ENCODE results near the gene PRMT7. TPM values are rescaled to one million over a fixed set of nuclear protein-coding genes. Genes with fewer than 3 reads are reported as not detected.

Gene PRMT7
- total RNA-seq, 1 experiment from 2014 or later: 156 TPM

DNA sequence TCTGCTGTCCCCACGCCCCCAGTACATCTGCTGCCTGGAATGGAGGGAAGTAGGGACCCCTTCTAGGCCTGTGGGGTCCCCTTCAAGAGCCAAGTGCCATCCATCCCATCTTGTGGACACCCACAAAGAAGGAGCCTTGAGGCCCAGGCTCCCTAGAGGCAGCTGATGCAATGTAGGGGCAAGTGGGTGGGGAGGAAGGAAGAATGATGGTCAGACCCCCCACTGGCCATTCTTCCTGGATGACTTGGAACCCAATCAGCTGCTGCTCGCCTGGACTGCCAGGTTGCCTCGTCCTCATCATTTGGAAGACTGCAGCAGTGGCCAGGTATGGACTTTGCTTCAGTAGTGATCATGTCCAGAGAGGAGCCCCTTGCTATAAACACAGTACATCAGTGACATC is 88.6 kb downstream of the PRMT7 start:
- Mint-ChIP-seq H3K27ac (ENCODE audit: unreplicated experiment) (no peak overlapping the region), H3K27me3 (ENCODE audit: insufficient read depth, unreplicated experiment) (no peaks in the 10 kb centered on the region), H3K4me1 (ENCODE audit: low read depth, unreplicated experiment) (no peaks in the 10 kb centered on the region), H3K9me3 (ENCODE audit: unreplicated experiment) (no peaks in the 10 kb centered on the region), H3K36me3 (ENCODE audit: insufficient read depth, unreplicated experiment) (no peaks in the 10 kb centered on the region), H3K4me3 (ENCODE audit: unreplicated experiment) (no peak overlapping the region)
- ChIA-PET CTCF (interaction anchor here (2.4 kb wide), 1 partner anchor 121 kb away, joined by 9 read pairs; no protein-coding TSS in a partner anchor), POLR2A (no interaction called here)
- no peaks in the 10 kb centered on the region for H3K27me3 ChIP-seq (replicated peaks; ENCODE audit: control insufficient read depth, insufficient read depth, low read length)
- H3K4me3 ChIP-seq (ENCODE audit: low read depth, low read length): no peak overlapping the region
- intact Hi-C loops (cut with micrococcal nuclease; ENCODE audit: unreplicated experiment): no loop called here
- peak in 1 of 2 experiments; percentile 12 for DNase-seq
- no peaks in the 10 kb centered on the region for H3K4me1 ChIP-seq
- H3K36me3 ChIP-seq (ENCODE audit: control insufficient read depth, insufficient read depth, low read length): no peaks in the 10 kb centered on the region
- TF ChIP-seq, protein P1, sequence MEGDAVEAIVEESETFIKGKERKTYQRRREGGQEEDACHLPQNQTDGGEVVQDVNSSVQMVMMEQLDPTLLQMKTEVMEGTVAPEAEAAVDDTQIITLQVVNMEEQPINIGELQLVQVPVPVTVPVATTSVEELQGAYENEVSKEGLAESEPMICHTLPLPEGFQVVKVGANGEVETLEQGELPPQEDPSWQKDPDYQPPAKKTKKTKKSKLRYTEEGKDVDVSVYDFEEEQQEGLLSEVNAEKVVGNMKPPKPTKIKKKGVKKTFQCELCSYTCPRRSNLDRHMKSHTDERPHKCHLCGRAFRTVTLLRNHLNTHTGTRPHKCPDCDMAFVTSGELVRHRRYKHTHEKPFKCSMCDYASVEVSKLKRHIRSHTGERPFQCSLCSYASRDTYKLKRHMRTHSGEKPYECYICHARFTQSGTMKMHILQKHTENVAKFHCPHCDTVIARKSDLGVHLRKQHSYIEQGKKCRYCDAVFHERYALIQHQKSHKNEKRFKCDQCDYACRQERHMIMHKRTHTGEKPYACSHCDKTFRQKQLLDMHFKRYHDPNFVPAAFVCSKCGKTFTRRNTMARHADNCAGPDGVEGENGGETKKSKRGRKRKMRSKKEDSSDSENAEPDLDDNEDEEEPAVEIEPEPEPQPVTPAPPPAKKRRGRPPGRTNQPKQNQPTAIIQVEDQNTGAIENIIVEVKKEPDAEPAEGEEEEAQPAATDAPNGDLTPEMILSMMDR (IDR thresholded peaks at IDR 0.05; ENCODE audit: insufficient read depth in 1 of 2, low read depth in 1 of 2, low read length in 1 of 2, severe bottlenecking in 1 of 2, unreplicated experiment in 1 of 2): no peak
- BruUV-seq (replicated peaks): no TSS peak
- no peaks in the 10 kb centered on the region for H3K9me3 ChIP-seq

DNA sequence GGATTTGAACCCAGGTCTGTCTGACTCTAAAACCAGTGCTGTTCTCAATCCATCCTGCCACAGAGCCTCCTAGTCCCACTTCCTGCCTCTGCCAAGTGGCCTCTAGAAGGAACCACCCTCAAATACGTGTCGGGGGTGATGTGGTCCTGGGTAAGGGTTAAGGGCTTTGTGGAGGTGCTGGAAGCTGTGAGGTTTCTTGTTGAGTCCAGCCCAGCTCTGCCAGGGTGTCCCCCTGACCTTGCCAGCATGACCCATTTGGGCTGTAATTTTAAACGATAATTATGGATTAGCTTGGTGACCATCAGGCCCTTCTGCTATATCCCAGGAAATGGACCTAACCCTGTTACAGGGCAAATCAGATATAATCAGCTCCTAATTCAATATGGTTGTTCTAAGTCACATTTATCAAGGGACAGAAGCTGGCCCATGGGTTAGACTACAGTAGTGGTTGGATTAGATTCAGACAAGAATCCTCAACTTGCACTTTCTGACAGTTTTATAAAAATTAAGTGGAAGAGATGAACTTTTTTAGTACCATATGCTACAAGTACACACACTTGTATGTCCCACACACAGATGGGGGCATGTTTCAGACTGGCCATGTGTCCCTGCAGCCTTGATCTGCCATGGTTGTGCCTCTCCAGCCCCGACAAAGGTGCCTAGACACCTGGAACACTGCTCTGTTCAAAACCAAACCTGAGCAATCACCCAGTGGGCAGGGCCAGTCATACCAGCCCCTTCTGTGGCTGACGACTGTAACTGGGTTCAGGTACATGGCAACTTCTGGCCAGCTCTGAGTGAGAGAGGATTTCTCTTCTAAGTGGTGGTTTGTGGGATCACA is 89.5 kb downstream of the PRMT7 start:
- Mint-ChIP-seq H3K27me3 (ENCODE audit: insufficient read depth, unreplicated experiment) (no peaks in the 10 kb centered on the region), H3K4me3 (ENCODE audit: unreplicated experiment) (no peak overlapping the region), H3K36me3 (ENCODE audit: insufficient read depth, unreplicated experiment) (no peaks in the 10 kb centered on the region), H3K9me3 (ENCODE audit: unreplicated experiment) (no peaks in the 10 kb centered on the region), H3K27ac (ENCODE audit: unreplicated experiment) (no peak overlapping the region), H3K4me1 (ENCODE audit: low read depth, unreplicated experiment) (no peaks in the 10 kb centered on the region)
- no TSS peak for BruUV-seq (replicated peaks)
- Histone ChIP-seq H3K4me3 (ENCODE audit: low read depth, low read length) (no peak overlapping the region), H3K36me3 (ENCODE audit: control insufficient read depth, insufficient read depth, low read length) (no peaks in the 10 kb centered on the region), H3K9me3 (no peaks in the 10 kb centered on the region), H3K4me1 (no peaks in the 10 kb centered on the region), H3K27me3 (replicated peaks; ENCODE audit: control insufficient read depth, insufficient read depth, low read length) (no peaks in the 10 kb centered on the region)
- intact Hi-C loops (cut with micrococcal nuclease; ENCODE audit: unreplicated experiment): no loop called here
- TF ChIP-seq, protein P1 (IDR thresholded peaks at IDR 0.05; ENCODE audit: insufficient read depth in 1 of 2, low read depth in 1 of 2, low read length in 1 of 2, severe bottlenecking in 1 of 2, unreplicated experiment in 1 of 2): no peak
- no peak for DNase-seq
- ChIA-PET POLR2A (no interaction called here), CTCF (interaction anchor here (0.7 to 2.4 kb wide), 3 partner anchors 19 to 167 kb away, joined by 3 to 9 read pairs (median 3); no protein-coding TSS in a partner anchor)

DNA sequence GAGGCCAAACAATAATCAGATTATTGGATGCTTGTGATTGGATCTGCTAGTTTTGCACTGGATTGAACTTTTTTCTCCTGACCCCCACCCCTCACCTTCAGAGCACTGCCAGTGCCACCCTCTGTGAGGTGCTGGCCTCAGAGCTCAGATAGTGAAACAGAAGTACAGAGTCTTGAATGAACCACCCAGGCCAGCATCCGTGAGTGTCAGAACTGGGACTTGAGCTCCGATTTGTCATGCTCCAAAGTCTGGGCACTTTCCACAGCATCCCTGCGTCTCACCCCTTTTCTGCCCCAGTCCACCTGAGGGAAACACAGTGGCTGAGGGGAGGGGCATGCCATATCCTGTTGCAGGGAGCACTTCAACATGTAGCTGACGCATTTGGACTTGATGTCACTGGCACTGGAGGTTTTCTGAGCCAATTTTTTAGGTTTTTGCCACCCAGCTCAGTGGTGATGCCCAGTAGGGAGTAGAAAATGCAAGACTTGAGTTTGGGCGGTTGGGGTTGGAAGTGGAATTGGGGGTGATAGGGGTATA is 90.2 kb downstream of the PRMT7 start:
- H3K4me1 ChIP-seq: no peaks in the 10 kb centered on the region
- H3K4me3 ChIP-seq (ENCODE audit: low read depth, low read length): no peak overlapping the region
- CTCF ChIA-PET: interaction anchor here (0.7 to 2.4 kb wide), 3 partner anchors 20 to 166 kb away, joined by 3 to 9 read pairs (median 3); no protein-coding TSS in a partner anchor
- no peaks in the 10 kb centered on the region for H3K27me3 ChIP-seq (replicated peaks; ENCODE audit: control insufficient read depth, insufficient read depth, low read length)
- TF ChIP-seq, protein P1 (IDR thresholded peaks at IDR 0.05; ENCODE audit: insufficient read depth in 1 of 2, low read depth in 1 of 2, low read length in 1 of 2, severe bottlenecking in 1 of 2, unreplicated experiment in 1 of 2): no peak
- Mint-ChIP-seq H3K27ac (ENCODE audit: unreplicated experiment) (no peak overlapping the region), H3K4me3 (ENCODE audit: unreplicated experiment) (no peak overlapping the region), H3K9me3 (ENCODE audit: unreplicated experiment) (no peaks in the 10 kb centered on the region), H3K36me3 (ENCODE audit: insufficient read depth, unreplicated experiment) (no peaks in the 10 kb centered on the region), H3K27me3 (ENCODE audit: insufficient read depth, unreplicated experiment) (no peaks in the 10 kb centered on the region), H3K4me1 (ENCODE audit: low read depth, unreplicated experiment) (no peaks in the 10 kb centered on the region)
- intact Hi-C loops (cut with micrococcal nuclease; ENCODE audit: unreplicated experiment): no loop called here
- POLR2A ChIA-PET: no interaction called here
- no peaks in the 10 kb centered on the region for H3K36me3 ChIP-seq (ENCODE audit: control insufficient read depth, insufficient read depth, low read length)
- no peaks in the 10 kb centered on the region for H3K9me3 ChIP-seq
- DNase-seq: no peak
- no TSS peak for BruUV-seq (replicated peaks)

Data from Caco-2 (cell line).